IgD-negative memory B cell (primary cell): Measurements from ENCODE around the gene NTN1. TPM values are rescaled to one million over a fixed set of nuclear protein-coding genes. Genes with fewer than 3 reads are reported as not detected.
A peak's percentile ranks its signal among the peaks of the same experiment; 100 is the strongest.

Experiments
- H3K27ac Mint-ChIP-seq, 3 donors: one replicate each; pipeline ENCODE4 v1.8.0; 2020 to 2022; ENCODE audit warnings: mild to moderate bottlenecking in 3 of 3, mixed read lengths in 3 of 3, moderate library complexity in 1 of 3
- H3K27me3 Mint-ChIP-seq: one replicate; pipeline ENCODE4 v1.8.0; 2021; ENCODE audit warnings: mixed read lengths
- H3K36me3 Mint-ChIP-seq: one replicate; pipeline ENCODE4 v1.8.0; 2020; ENCODE audit warnings: mild to moderate bottlenecking, mixed read lengths
- H3K4me1 Mint-ChIP-seq, 3 donors: one replicate each; pipeline ENCODE4 v1.8.0; 2020 to 2022; ENCODE audit warnings: mixed read lengths in 3 of 3, mild to moderate bottlenecking in 1 of 3
- H3K4me3 Mint-ChIP-seq, 4 donors: one replicate each; pipeline ENCODE4 v1.8.0; 2020 to 2022; ENCODE audit warnings: mild to moderate bottlenecking in 4 of 4, mixed read lengths in 4 of 4, moderate library complexity in 3 of 4
- H3K9me3 Mint-ChIP-seq, 3 donors: one replicate each; pipeline ENCODE4 v1.8.0; 2020 to 2021; ENCODE audit warnings: mixed read lengths in 3 of 3, mild to moderate bottlenecking in 1 of 3
- polyA plus RNA-seq: library from polyadenylated mRNA; unstranded; fragments of 300-500 nt; fragmentation: Illumina TruSeq; gene quantifications from one replicate; pipeline ENCODE4 v1.2.3, GENCODE V29; 2021

Gene NTN1
- polyA plus RNA-seq, 1 donor from 2014 or later = not detected

GRCh38 chr17:9123594-9124553 lies 102.6 kb downstream of the NTN1 start:
- Mint-ChIP-seq H3K4me3 (no peak overlapping the region), H3K27me3 (peaks cover 11% of the 10 kb centered on the region), H3K4me1 (peaks cover 0 to 7% (median 3%) of the 10 kb centered on the region in 3 donors), H3K9me3 (peaks cover 0 to 5% (median 1%) of the 10 kb centered on the region in 3 donors), H3K27ac (peak overlapping the region in 1 of 3 donors; percentile 57), H3K36me3 (peaks cover 3% of the 10 kb centered on the region)

GRCh38 chr17:9124554-9124935 lies 103.2 kb downstream of the NTN1 start:
- Mint-ChIP-seq H3K27ac (no peak overlapping the region), H3K36me3 (peaks cover 3% of the 10 kb centered on the region), H3K4me1 (peaks cover 0 to 7% (median 3%) of the 10 kb centered on the region in 3 donors), H3K27me3 (peaks cover 11% of the 10 kb centered on the region), H3K9me3 (peaks cover 0 to 4% (median 0%) of the 10 kb centered on the region in 3 donors), H3K4me3 (no peak overlapping the region)

- peaks cover 3% of the 10 kb centered on the region for H3K36me3 Mint-ChIP-seq
- H3K27ac Mint-ChIP-seq = no peak overlapping the region
- H3K27me3 Mint-ChIP-seq = peaks cover 11% of the 10 kb centered on the region
- no peak overlapping the region for H3K4me3 Mint-ChIP-seq
- H3K9me3 Mint-ChIP-seq = peaks cover 0 to 2% (median 0%) of the 10 kb centered on the region in 3 donors
- H3K4me1 Mint-ChIP-seq = peaks cover 0 to 7% (median 3%) of the 10 kb centered on the region in 3 donors
Measured at GRCh38 chr17:9125722-9126121, 104.4 kb downstream of the NTN1 start.

GRCh38 chr17:9127340-9127739 lies 106.0 kb downstream of the NTN1 start:
- Mint-ChIP-seq H3K4me1 (peaks cover 0 to 5% (median 3%) of the 10 kb centered on the region in 3 donors), H3K27me3 (peaks cover 9% of the 10 kb centered on the region), H3K9me3 (peaks cover 0 to 2% (median 0%) of the 10 kb centered on the region in 3 donors), H3K4me3 (no peak overlapping the region), H3K36me3 (no peaks in the 10 kb centered on the region), H3K27ac (no peak overlapping the region)

- Mint-ChIP-seq H3K4me1 (peaks cover 0 to 1% (median 0%) of the 10 kb centered on the region in 3 donors), H3K27me3 (peaks cover 10% of the 10 kb centered on the region), H3K4me3 (no peak overlapping the region), H3K9me3 (peaks cover 0 to 2% (median 0%) of the 10 kb centered on the region in 3 donors), H3K36me3 (no peaks in the 10 kb centered on the region), H3K27ac (no peak overlapping the region)
Measured at GRCh38 chr17:9131371-9131770, 110.1 kb downstream of the NTN1 start.

- H3K4me3 Mint-ChIP-seq = no peak overlapping the region
- no peaks in the 10 kb centered on the region for H3K36me3 Mint-ChIP-seq
- peaks cover 15% of the 10 kb centered on the region for H3K27me3 Mint-ChIP-seq
- no peak overlapping the region for H3K27ac Mint-ChIP-seq
- H3K4me1 Mint-ChIP-seq = peaks cover 0 to 1% (median 0%) of the 10 kb centered on the region in 3 donors
- H3K9me3 Mint-ChIP-seq = no peaks in the 10 kb centered on the region
Measured at GRCh38 chr17:9132291-9132690, 111.0 kb downstream of the NTN1 start.

GRCh38 chr17:9132944-9133610 lies 111.8 kb downstream of the NTN1 start:
- Mint-ChIP-seq H3K36me3 (no peaks in the 10 kb centered on the region), H3K27ac (no peak overlapping the region), H3K27me3 (peaks cover 19% of the 10 kb centered on the region), H3K4me1 (peaks cover 0 to 1% (median 0%) of the 10 kb centered on the region in 3 donors), H3K9me3 (no peaks in the 10 kb centered on the region), H3K4me3 (no peak overlapping the region)

- Mint-ChIP-seq H3K27me3 (peaks cover 19% of the 10 kb centered on the region), H3K36me3 (no peaks in the 10 kb centered on the region), H3K9me3 (no peaks in the 10 kb centered on the region), H3K4me1 (no peaks in the 10 kb centered on the region), H3K27ac (no peak overlapping the region), H3K4me3 (no peak overlapping the region)
Measured at GRCh38 chr17:9138161-9138717, 116.9 kb downstream of the NTN1 start.

GRCh38 chr17:9139695-9140094 lies 118.4 kb downstream of the NTN1 start:
- H3K36me3 Mint-ChIP-seq = no peaks in the 10 kb centered on the region
- no peaks in the 10 kb centered on the region for H3K9me3 Mint-ChIP-seq
- H3K27me3 Mint-ChIP-seq = peaks cover 19% of the 10 kb centered on the region
- H3K4me1 Mint-ChIP-seq = no peaks in the 10 kb centered on the region
- no peak overlapping the region for H3K4me3 Mint-ChIP-seq
- no peak overlapping the region for H3K27ac Mint-ChIP-seq

- Mint-ChIP-seq H3K9me3 (no peaks in the 10 kb centered on the region), H3K4me3 (no peak overlapping the region), H3K36me3 (no peaks in the 10 kb centered on the region), H3K27me3 (peaks cover 12% of the 10 kb centered on the region), H3K4me1 (no peaks in the 10 kb centered on the region), H3K27ac (no peak overlapping the region)
Measured at GRCh38 chr17:9140550-9141424, 119.5 kb downstream of the NTN1 start.

GRCh38 chr17:9141425-9141753 lies 120.1 kb downstream of the NTN1 start:
- H3K4me1 Mint-ChIP-seq = no peaks in the 10 kb centered on the region
- H3K27ac Mint-ChIP-seq = no peak overlapping the region
- H3K27me3 Mint-ChIP-seq = peaks cover 12% of the 10 kb centered on the region
- no peaks in the 10 kb centered on the region for H3K9me3 Mint-ChIP-seq
- H3K4me3 Mint-ChIP-seq = no peak overlapping the region
- H3K36me3 Mint-ChIP-seq = no peaks in the 10 kb centered on the region

GRCh38 chr17:9142772-9143494 lies 121.6 kb downstream of the NTN1 start:
- Mint-ChIP-seq H3K27me3 (peaks cover 2% of the 10 kb centered on the region), H3K4me1 (no peaks in the 10 kb centered on the region), H3K9me3 (no peaks in the 10 kb centered on the region), H3K36me3 (no peaks in the 10 kb centered on the region), H3K4me3 (no peak overlapping the region), H3K27ac (no peak overlapping the region)

- Mint-ChIP-seq H3K9me3 (no peaks in the 10 kb centered on the region), H3K36me3 (no peaks in the 10 kb centered on the region), H3K4me1 (no peaks in the 10 kb centered on the region), H3K27ac (no peak overlapping the region), H3K4me3 (no peak overlapping the region), H3K27me3 (peaks cover 3% of the 10 kb centered on the region)
Measured at GRCh38 chr17:9144502-9145249, 123.4 kb downstream of the NTN1 start.
